GM10248 (cell line): ENCODE data around the gene LAMA3.

Source experiments
- CTCF ChIA-PET: fragments of 300-600 bp; sonication (Branson Sonifier 250); formaldehyde crosslinking; extraction: SDS; loops from one replicate; lab custom pipeline; 2021; ENCODE audit warnings: antibody characterized with exemption; lab: Yijun Ruan, JAX
- POLR2A ChIA-PET: fragments of 350-650 bp; sonication (Branson Sonifier 250); formaldehyde crosslinking; extraction: SDS; loops from one replicate; lab custom pipeline; 2020; ENCODE audit warnings: antibody characterized with exemption; lab: Yijun Ruan, JAX
- DNase-seq: peaks from one replicate; pipeline ENCODE4 v3.0.0; 2012; ENCODE audit errors: extremely low spot score
- CTCF ChIP-seq: IDR thresholded peaks from 2 replicates; pipeline ENCODE4 v1.5.1; 2012; ENCODE audit warnings: mild to moderate bottlenecking, low read depth; ENCODE audit errors: extremely low read depth, missing control alignments, control extremely low read depth

LAMA3 gene

GRCh38 chr18:23918395-23919032 lies 229.3 kb downstream of the LAMA3 start:
- TF ChIP-seq CTCF: peak; percentile 81
- DNase-seq: peak; percentile 61
- ChIA-PET CTCF (interaction anchor here (0.7 to 3.1 kb wide), 53 partner anchors 8 to 1119 kb away, joined by 3 to 30 read pairs (median 5); no protein-coding TSS in a partner anchor), POLR2A (no interaction called here)

GRCh38 chr18:23920054-23920453 lies 230.8 kb downstream of the LAMA3 start:
- ChIA-PET POLR2A (no interaction called here), CTCF (interaction anchor here (1.5 to 3.1 kb wide), 6 partner anchors 8 to 149 kb away, joined by 3 to 30 read pairs (median 15); no protein-coding TSS in a partner anchor)
- TF ChIP-seq CTCF: no peak
- DNase-seq: no peak

GRCh38 chr18:23921716-23922285 lies 232.5 kb downstream of the LAMA3 start:
- no peak for TF ChIP-seq CTCF
- POLR2A ChIA-PET: no interaction called here
- no peak for DNase-seq
- CTCF ChIA-PET: no interaction called here

GRCh38 chr18:23922939-23923338 lies 233.7 kb downstream of the LAMA3 start:
- ChIA-PET CTCF (interaction anchor here (1.1 kb wide), 1 partner anchor 16 kb away, joined by 3 read pairs; no protein-coding TSS in a partner anchor), POLR2A (no interaction called here)
- TF ChIP-seq CTCF: no peak
- no peak for DNase-seq

GRCh38 chr18:23924813-23925212 lies 235.6 kb downstream of the LAMA3 start:
- no peak for DNase-seq
- CTCF ChIA-PET: interaction anchor here (1.0 to 1.3 kb wide), 2 partner anchors 9 to 12 kb away, joined by 3 read pairs; no protein-coding TSS in a partner anchor
- POLR2A ChIA-PET: no interaction called here
- TF ChIP-seq CTCF: no peak

- no peak for TF ChIP-seq CTCF
- ChIA-PET CTCF (interaction anchor here (1.5 to 4.0 kb wide), 4 partner anchors 8 to 18 kb away, joined by 4 to 30 read pairs (median 9); no protein-coding TSS in a partner anchor), POLR2A (no interaction called here)
- no peak for DNase-seq
Measured at GRCh38 chr18:23926571-23926970, 237.3 kb downstream of the LAMA3 start.
